ENCODE data around the gene RARRES1. TPM values are rescaled to one million over a fixed set of nuclear protein-coding genes. Genes with fewer than 3 reads are reported as not detected.

RARRES1 gene
- polyA plus RNA-seq, 1 donor = 111 TPM

DNA sequence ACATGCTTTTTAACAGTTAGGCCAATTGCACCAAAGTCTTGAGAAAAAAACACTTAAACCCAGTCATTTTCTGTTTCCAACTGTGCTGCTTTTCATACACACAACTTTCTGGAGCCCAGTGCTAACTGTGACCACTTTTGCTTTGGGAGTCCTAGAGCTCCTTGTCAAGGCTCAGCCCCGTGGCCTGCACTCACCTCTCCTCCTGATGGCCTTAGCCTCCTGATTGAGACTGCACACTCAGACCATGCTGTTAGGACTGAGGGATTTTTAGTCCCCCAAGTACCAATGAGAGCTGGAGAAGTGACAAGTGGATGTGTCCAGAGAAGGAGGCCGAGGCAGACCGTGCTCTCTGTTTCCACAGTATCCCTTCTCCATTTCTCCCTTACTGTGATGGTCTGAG lies 15.2 kb upstream of the RARRES1 start:
- DNase-seq = no peak
- Histone ChIP-seq H3K4me1 (ENCODE audit: control insufficient read depth, insufficient read depth, low read length) (no peaks in the 10 kb centered on the region), H3K9me3 (ENCODE audit: control insufficient read depth, low read depth, low read length) (no peaks in the 10 kb centered on the region), H3K4me3 (ENCODE audit: low read length) (no peak overlapping the region), H3K36me3 (ENCODE audit: control insufficient read depth, insufficient read depth, low read length) (peaks cover 48% of the 10 kb centered on the region), H3K27ac (ENCODE audit: low read length) (no peak overlapping the region), H3K27me3 (ENCODE audit: control insufficient read depth, insufficient read depth, low read length) (no peaks in the 10 kb centered on the region)
- WGBS (ENCODE audit: insufficient coverage, low lambda C conversion rate) = 93% methylated on average over 2 of the region's 3 CpGs

DNA sequence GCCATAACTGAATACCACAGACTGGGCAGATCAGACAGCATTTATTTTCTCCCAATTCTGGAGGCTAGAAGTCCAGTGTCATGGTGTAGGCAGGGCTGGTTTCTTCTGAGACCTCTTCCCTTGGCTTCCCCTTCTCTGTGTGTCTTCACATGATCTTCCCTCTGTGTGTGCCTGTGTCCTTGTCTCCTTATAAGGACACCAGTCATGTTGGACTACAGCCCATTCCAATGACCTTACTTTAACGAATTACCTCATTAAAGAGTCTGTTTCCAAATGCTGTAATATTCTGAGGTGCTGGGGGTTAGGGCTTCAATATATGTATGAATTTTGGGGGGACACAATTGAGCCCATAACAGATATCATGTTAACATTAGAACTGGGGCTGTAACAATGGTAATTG lies 13.3 kb upstream of the RARRES1 start:
- H3K27ac ChIP-seq (ENCODE audit: low read length) = no peak overlapping the region
- WGBS (ENCODE audit: insufficient coverage, low lambda C conversion rate) = no CpG with 5 or more reads among the region's 1 CpG
- H3K4me3 ChIP-seq (ENCODE audit: low read length) = no peak overlapping the region
- H3K9me3 ChIP-seq (ENCODE audit: control insufficient read depth, low read depth, low read length) = no peaks in the 10 kb centered on the region
- H3K27me3 ChIP-seq (ENCODE audit: control insufficient read depth, insufficient read depth, low read length) = no peaks in the 10 kb centered on the region
- H3K4me1 ChIP-seq (ENCODE audit: control insufficient read depth, insufficient read depth, low read length) = no peaks in the 10 kb centered on the region
- DNase-seq = no peak
- H3K36me3 ChIP-seq (ENCODE audit: control insufficient read depth, insufficient read depth, low read length) = peaks cover 49% of the 10 kb centered on the region

DNA sequence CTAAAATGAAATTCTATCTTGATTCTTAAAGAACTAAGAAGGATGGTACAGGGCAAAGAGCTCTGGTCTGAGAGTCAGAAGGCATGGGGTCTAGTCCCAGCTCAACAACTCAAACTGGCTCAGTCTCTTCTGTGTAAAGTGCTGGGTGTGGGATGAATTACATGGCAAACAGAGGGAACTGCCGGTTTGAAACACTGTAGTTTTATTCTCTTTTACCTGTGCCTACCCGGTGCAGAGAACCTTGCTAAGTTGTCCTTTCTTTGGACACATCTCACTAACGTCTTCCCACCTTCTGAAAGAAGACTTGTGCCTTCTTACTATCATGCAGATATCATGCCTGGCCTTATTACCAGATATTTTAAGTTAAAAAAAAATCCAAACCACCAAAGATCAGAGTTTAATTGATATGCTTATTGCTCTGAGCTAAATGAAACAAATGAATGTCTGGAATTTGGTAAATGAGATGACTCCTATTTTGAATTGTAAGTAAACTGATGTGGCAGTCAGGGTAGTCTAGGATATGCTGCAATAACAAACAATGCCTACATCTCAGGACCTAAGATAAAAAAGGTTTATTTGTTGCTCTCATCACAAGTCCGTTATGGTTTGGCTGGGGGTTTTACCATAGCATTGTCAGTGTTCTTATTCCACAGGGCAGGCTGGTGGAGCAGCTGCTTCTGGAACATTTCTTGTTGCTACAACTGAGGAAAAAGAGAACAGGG lies 12.5 kb upstream of the RARRES1 start:
- DNase-seq = no peak
- Histone ChIP-seq H3K36me3 (ENCODE audit: control insufficient read depth, insufficient read depth, low read length) (peaks cover 43% of the 10 kb centered on the region), H3K27ac (ENCODE audit: low read length) (no peak overlapping the region), H3K27me3 (ENCODE audit: control insufficient read depth, insufficient read depth, low read length) (no peaks in the 10 kb centered on the region), H3K9me3 (ENCODE audit: control insufficient read depth, low read depth, low read length) (no peaks in the 10 kb centered on the region), H3K4me1 (ENCODE audit: control insufficient read depth, insufficient read depth, low read length) (no peaks in the 10 kb centered on the region), H3K4me3 (ENCODE audit: low read length) (no peak overlapping the region)
- WGBS (ENCODE audit: insufficient coverage, low lambda C conversion rate) = 100% methylated on average over 2 of the region's 4 CpGs

DNA sequence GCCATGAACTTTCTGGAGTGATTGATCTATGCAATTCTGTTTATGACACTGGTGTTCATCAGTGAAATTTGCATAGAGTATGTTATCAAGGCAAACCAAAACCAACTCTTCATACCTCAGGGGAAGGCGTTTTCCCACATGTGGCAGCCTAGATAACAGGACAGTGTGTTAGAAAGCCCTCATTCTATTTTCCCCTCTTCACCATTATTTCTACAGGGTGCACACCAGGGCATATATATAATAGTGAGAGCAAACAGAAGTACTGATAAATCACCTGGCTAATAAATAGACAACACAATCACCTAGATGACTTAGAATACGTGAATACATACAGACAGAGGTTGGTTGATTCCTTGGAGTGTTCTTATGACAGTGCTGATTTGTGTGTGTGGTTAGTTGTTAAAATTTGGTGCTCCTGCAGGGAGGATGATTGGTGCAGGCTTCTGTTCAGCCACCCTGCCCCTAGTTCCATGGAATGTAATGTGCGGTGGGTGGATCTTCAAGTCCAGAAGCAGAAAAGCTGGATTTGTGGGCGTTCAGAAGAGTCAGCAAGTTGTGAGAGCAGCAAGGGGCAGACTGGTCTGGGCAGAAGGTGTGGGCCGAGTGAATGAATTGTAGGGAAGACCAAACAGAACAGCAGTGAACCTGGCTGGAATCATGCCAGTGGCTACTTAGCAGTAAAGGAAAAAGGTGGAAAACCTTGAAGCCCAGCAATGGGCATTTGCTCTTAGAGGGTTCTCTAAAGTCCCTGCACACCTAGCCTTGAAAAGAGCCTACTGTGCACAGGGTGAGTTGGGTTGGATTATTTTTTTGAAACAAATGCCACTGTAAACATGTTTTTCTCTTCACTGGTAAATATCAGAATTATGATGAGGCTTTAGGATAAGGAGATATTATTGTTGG lies 11.7 kb upstream of the RARRES1 start:
- DNase-seq = no peak
- Histone ChIP-seq H3K36me3 (ENCODE audit: control insufficient read depth, insufficient read depth, low read length) (peaks cover 39% of the 10 kb centered on the region), H3K27me3 (ENCODE audit: control insufficient read depth, insufficient read depth, low read length) (no peaks in the 10 kb centered on the region), H3K4me1 (ENCODE audit: control insufficient read depth, insufficient read depth, low read length) (no peaks in the 10 kb centered on the region), H3K27ac (ENCODE audit: low read length) (no peak overlapping the region), H3K9me3 (ENCODE audit: control insufficient read depth, low read depth, low read length) (no peaks in the 10 kb centered on the region), H3K4me3 (ENCODE audit: low read length) (no peak overlapping the region)
- WGBS (ENCODE audit: insufficient coverage, low lambda C conversion rate) = 100% methylated on average over 1 of the region's 5 CpGs

DNA sequence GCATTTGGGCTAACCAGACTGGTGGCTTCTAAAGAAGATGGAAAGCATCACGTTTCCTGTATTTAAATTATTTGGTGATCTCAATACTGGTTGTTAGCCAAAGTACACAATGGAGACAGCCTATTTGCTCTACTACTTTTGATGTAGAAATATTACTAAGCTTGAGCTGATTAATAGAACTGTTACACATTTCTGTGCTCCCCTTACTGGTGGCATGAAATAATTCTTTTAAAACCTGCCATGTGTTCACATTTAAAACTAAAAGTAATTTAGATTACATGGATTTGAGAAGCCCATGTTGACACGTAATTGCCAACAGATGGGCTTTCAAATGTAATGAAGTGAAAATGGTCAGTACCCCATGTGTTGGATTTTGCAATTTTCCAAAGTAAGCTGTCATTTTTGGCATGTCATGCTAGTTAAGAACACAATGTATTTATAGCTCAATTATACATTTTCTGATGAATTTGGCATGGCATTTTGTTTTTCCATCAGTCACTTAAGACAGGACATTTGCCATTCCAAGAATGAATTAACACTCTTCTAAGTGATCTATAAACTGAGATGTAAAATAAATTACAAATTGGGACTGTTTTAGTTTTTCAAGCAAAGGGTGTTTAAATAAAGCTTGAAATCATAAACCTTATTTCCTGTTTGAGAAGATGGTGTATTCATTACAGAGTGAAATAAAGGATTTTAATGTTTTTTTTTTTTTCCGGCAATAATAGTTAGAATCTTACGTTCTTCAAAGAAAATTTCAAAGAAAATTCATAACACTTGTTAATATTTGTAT lies 10.8 kb upstream of the RARRES1 start:
- DNase-seq = no peak
- Histone ChIP-seq H3K4me3 (ENCODE audit: low read length) (no peak overlapping the region), H3K9me3 (ENCODE audit: control insufficient read depth, low read depth, low read length) (no peaks in the 10 kb centered on the region), H3K27me3 (ENCODE audit: control insufficient read depth, insufficient read depth, low read length) (no peaks in the 10 kb centered on the region), H3K36me3 (ENCODE audit: control insufficient read depth, insufficient read depth, low read length) (peaks cover 30% of the 10 kb centered on the region), H3K27ac (ENCODE audit: low read length) (no peak overlapping the region), H3K4me1 (ENCODE audit: control insufficient read depth, insufficient read depth, low read length) (no peaks in the 10 kb centered on the region)
- 100% methylated on average over 2 of the region's 4 CpGs for WGBS (ENCODE audit: insufficient coverage, low lambda C conversion rate)

DNA sequence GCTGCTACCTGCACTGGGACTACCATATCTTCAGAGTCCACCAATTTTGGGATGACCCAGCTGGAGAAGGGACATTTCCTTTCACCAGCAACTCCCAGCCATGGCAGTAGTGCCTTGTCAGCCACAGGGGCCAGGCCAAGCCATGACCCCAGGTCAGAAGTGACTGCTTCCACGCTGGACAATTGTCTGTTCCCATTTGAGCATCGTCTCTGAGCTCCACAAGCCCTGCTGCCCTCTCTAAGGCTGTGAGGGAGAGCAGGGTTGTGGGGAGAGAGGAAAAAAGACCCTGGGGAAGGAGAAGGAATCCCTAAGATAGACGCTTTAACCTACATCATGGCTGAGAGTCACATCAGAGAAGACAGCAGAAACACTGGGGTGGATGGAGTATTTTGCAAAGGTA lies 7.4 kb upstream of the RARRES1 start:
- DNase-seq = no peak
- H3K27ac ChIP-seq (ENCODE audit: low read length) = no peak overlapping the region
- peaks cover 16% of the 10 kb centered on the region for H3K36me3 ChIP-seq (ENCODE audit: control insufficient read depth, insufficient read depth, low read length)
- WGBS (ENCODE audit: insufficient coverage, low lambda C conversion rate) = no CpG with 5 or more reads among the region's 3 CpGs
- peaks cover 4% of the 10 kb centered on the region for H3K9me3 ChIP-seq (ENCODE audit: control insufficient read depth, low read depth, low read length)
- no peaks in the 10 kb centered on the region for H3K27me3 ChIP-seq (ENCODE audit: control insufficient read depth, insufficient read depth, low read length)
- no peak overlapping the region for H3K4me3 ChIP-seq (ENCODE audit: low read length)
- no peaks in the 10 kb centered on the region for H3K4me1 ChIP-seq (ENCODE audit: control insufficient read depth, insufficient read depth, low read length)

DNA sequence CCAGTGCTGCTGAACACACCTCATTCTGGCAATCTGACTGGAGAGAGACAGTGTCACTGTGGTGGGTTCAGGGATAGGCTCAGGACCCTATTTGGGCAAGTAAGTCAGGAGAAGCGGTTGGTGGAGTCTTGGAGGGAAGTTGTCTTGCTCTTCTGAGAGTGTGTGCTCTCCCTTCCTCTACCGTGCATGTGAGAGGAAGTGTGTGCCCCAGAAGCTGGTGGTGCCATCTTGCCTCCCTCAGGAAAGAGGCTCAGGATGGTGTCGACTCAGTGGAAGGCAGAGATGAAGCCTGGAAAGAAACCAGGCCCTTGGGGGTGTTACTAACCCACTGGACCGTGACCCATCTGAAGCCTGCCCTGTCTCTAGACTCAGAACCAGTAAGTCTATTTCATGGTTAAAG lies 6.8 kb upstream of the RARRES1 start:
- WGBS (ENCODE audit: insufficient coverage, low lambda C conversion rate) = no CpG with 5 or more reads among the region's 4 CpGs
- H3K36me3 ChIP-seq (ENCODE audit: control insufficient read depth, insufficient read depth, low read length) = peaks cover 12% of the 10 kb centered on the region

DNA sequence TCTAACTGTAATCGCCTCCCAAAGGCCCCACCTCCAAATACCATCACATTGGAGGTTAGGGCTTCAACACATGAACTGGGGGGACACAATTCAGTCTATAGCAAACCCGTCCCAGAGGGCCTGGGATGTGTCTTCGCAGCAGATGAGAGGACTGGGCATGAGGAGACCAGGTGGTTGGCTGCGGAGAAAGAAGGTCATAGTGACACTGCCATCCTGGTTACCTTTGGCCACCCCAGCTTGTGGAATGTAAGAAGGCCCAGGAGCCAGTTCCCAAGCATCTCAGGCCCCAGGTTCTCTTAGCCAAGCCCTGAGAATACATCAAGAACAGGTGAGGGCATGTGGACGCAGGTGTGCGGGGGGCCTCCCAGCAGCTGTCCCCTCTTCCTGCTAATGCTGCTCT lies 6.4 kb upstream of the RARRES1 start:
- peaks cover 12% of the 10 kb centered on the region for H3K36me3 ChIP-seq (ENCODE audit: control insufficient read depth, insufficient read depth, low read length)
- no peaks in the 10 kb centered on the region for H3K27me3 ChIP-seq (ENCODE audit: control insufficient read depth, insufficient read depth, low read length)
- no peak overlapping the region for H3K27ac ChIP-seq (ENCODE audit: low read length)
- DNase-seq = no peak
- H3K4me3 ChIP-seq (ENCODE audit: low read length) = no peak overlapping the region
- no CpG with 5 or more reads among the region's 6 CpGs for WGBS (ENCODE audit: insufficient coverage, low lambda C conversion rate)
- H3K4me1 ChIP-seq (ENCODE audit: control insufficient read depth, insufficient read depth, low read length) = peaks cover 5% of the 10 kb centered on the region
- H3K9me3 ChIP-seq (ENCODE audit: control insufficient read depth, low read depth, low read length) = peaks cover 4% of the 10 kb centered on the region

More for the DNA sequence above, 6.8 kb upstream of the RARRES1 start:
- H3K27ac ChIP-seq (ENCODE audit: low read length) = no peak overlapping the region
- peaks cover under 1% of the 10 kb centered on the region for H3K4me1 ChIP-seq (ENCODE audit: control insufficient read depth, insufficient read depth, low read length)
- H3K4me3 ChIP-seq (ENCODE audit: low read length) = no peak overlapping the region
- H3K27me3 ChIP-seq (ENCODE audit: control insufficient read depth, insufficient read depth, low read length) = no peaks in the 10 kb centered on the region
- DNase-seq = no peak
- H3K9me3 ChIP-seq (ENCODE audit: control insufficient read depth, low read depth, low read length) = peaks cover 4% of the 10 kb centered on the region

DNA sequence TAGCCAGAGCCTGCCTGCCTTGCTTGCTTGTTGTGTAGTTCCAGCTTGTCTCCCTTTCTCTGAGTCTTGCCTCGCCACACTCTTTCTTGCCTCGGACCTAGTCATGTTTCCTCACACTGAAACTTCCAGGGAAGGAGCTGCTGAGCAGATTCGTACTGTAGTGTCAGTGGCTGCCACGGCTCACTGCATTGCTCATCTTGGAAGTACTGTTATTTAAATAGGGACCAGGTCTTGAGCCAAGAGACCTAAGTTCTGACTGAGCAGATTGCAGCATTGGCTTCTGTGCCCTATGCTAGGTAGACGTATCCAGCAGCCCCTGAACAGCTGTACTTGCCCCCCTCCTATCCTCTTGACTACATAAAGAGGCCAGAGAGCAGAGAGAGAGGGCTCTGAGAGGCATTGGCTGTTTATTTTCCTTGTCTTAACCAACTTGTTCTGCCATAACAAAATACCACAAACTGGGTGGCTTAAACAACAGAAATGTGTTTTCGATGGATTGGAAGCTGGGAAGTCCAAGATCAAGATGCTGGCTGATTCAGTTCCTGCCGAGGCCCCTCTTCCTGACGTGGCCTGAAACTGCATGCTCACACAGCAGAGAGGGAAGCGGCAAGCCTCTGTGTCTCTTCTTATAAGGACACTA lies 5.8 kb upstream of the RARRES1 start:
- H3K27ac ChIP-seq (ENCODE audit: low read length) = no peak overlapping the region
- peaks cover 8% of the 10 kb centered on the region for H3K4me1 ChIP-seq (ENCODE audit: control insufficient read depth, insufficient read depth, low read length)
- H3K36me3 ChIP-seq (ENCODE audit: control insufficient read depth, insufficient read depth, low read length) = peaks cover 12% of the 10 kb centered on the region
- no peaks in the 10 kb centered on the region for H3K27me3 ChIP-seq (ENCODE audit: control insufficient read depth, insufficient read depth, low read length)
- DNase-seq = no peak
- WGBS (ENCODE audit: insufficient coverage, low lambda C conversion rate) = no CpG with 5 or more reads among the region's 9 CpGs
- H3K9me3 ChIP-seq (ENCODE audit: control insufficient read depth, low read depth, low read length) = peaks cover 4% of the 10 kb centered on the region
- H3K4me3 ChIP-seq (ENCODE audit: low read length) = no peak overlapping the region

DNA sequence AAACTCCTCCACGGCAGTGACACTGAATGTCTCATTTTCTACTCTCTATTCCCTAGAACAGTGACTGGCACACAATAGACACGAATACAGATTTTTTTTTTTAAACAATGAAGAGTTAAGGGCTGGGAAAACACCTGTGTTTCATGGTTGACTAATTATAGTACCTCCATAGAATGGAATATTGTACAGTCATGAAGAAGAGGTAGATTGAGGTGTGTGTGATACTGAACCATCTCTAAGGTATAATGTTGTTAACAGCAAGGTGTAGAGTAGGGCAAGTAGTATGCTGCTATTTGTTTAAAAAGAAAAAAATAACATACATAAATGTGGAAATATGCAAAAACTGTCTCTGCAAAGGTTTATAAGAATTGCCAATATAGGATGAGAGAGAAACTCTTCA lies 5.2 kb upstream of the RARRES1 start:
- no peak for DNase-seq

More for the DNA sequence above, 5.2 kb upstream of the RARRES1 start:
- Histone ChIP-seq H3K4me1 (ENCODE audit: control insufficient read depth, insufficient read depth, low read length) (peaks cover 8% of the 10 kb centered on the region), H3K4me3 (ENCODE audit: low read length) (no peak overlapping the region), H3K9me3 (ENCODE audit: control insufficient read depth, low read depth, low read length) (peaks cover 4% of the 10 kb centered on the region), H3K27me3 (ENCODE audit: control insufficient read depth, insufficient read depth, low read length) (no peaks in the 10 kb centered on the region), H3K27ac (ENCODE audit: low read length) (no peak overlapping the region), H3K36me3 (ENCODE audit: control insufficient read depth, insufficient read depth, low read length) (peaks cover 7% of the 10 kb centered on the region)
- no CpG with 5 or more reads among the region's 2 CpGs for WGBS (ENCODE audit: insufficient coverage, low lambda C conversion rate)
